MM.1S (cell line): ENCODE measurements around the gene PPP1R15B.

ENCODE experiments used
- DNase-seq: peaks from one replicate; pipeline ENCODE4 v3.0.0-alpha.2; 2015
- H2AFZ ChIP-seq: fragments of 300-600 bp; sonication (generic); 2 replicates; pipeline ENCODE4 v1.6.0; 2016; ENCODE audit warnings: antibody characterized with exemption, low read length
- H3F3A ChIP-seq: fragments of 300-600 bp; sonication (generic); 2 replicates; pipeline ENCODE4 v1.6.1; 2016; ENCODE audit warnings: mild to moderate bottlenecking, antibody characterized with exemption, low read length, moderate library complexity, mixed read lengths; ENCODE audit not compliant: insufficient read depth
- H3K27ac ChIP-seq: fragments of 300-600 bp; sonication (generic); 2 replicates; pipeline ENCODE4 v1.5.1; 2016; ENCODE audit warnings: mild to moderate bottlenecking, low read length
- H3K27me3 ChIP-seq: fragments of 300-600 bp; sonication (generic); replicated peaks from 2 replicates; pipeline ENCODE4 v1.6.0; 2016; ENCODE audit warnings: low read length; ENCODE audit not compliant: insufficient read depth
- H3K36me3 ChIP-seq: fragments of 300-600 bp; sonication (generic); replicated peaks from 2 replicates; pipeline ENCODE4 v1.6.1; 2016; ENCODE audit warnings: mild to moderate bottlenecking, low read length, mixed read lengths; ENCODE audit not compliant: insufficient read depth
- H3K4me1 ChIP-seq: fragments of 300-600 bp; sonication (generic); 2 replicates; pipeline ENCODE4 v1.6.1; 2016; ENCODE audit warnings: low read length, mixed read lengths
- H3K4me2 ChIP-seq: fragments of 300-600 bp; sonication (generic); 2 replicates; pipeline ENCODE4 v1.6.0; 2016; ENCODE audit warnings: low read depth, low read length
- H3K4me3 ChIP-seq: fragments of 300-600 bp; sonication (generic); 2 replicates; pipeline ENCODE4 v1.5.1; 2016; ENCODE audit warnings: low read length, mixed read lengths
- H3K79me2 ChIP-seq: fragments of 300-600 bp; sonication (generic); 2 replicates; pipeline ENCODE4 v1.6.1; 2016; ENCODE audit warnings: mixed run types, low read length, mixed read lengths
- H3K9ac ChIP-seq: fragments of 300-600 bp; sonication (generic); 2 replicates; pipeline ENCODE4 v1.6.1; 2016; ENCODE audit warnings: low read length, mixed read lengths
- H3K9me2 ChIP-seq: fragments of 300-600 bp; sonication (generic); replicated peaks from 2 replicates; pipeline ENCODE4 v1.6.1; 2016; ENCODE audit warnings: mild to moderate bottlenecking, low read length, mixed read lengths; ENCODE audit not compliant: insufficient read depth
- H3K9me3 ChIP-seq: fragments of 300-600 bp; sonication (generic); replicated peaks from 2 replicates; pipeline ENCODE4 v1.6.1; 2016; ENCODE audit warnings: mild to moderate bottlenecking, low read length, mixed read lengths; ENCODE audit not compliant: insufficient read depth
- H4K20me1 ChIP-seq: fragments of 300-600 bp; sonication (generic); 2 replicates; pipeline ENCODE4 v1.6.1; 2016; ENCODE audit warnings: mild to moderate bottlenecking, low read length, moderate library complexity, mixed read lengths; ENCODE audit not compliant: insufficient read depth
- CTCF ChIP-seq: fragments of 300-600 bp; sonication (generic); IDR thresholded peaks from 2 replicates; pipeline ENCODE4 v1.5.1; 2016; ENCODE audit warnings: antibody characterized with exemption, low read length, mixed read lengths
- EZH2 ChIP-seq: fragments of 300-600 bp; sonication (generic); optimal IDR thresholded peaks from 2 replicates; pipeline ENCODE3; 2017; ENCODE audit warnings: low read depth, mild to moderate bottlenecking, antibody characterized with exemption, low read length, mixed read lengths
- EZH2phosphoT487 ChIP-seq: fragments of 300-600 bp; sonication (generic); IDR thresholded peaks from 2 replicates; pipeline ENCODE4 v1.6.1; 2018; ENCODE audit warnings: antibody characterized with exemption, low read length

Gene PPP1R15B

GRCh38 chr1:204416589-204417073 is 5.0 kb upstream of the PPP1R15B start:
- H3K9me2 ChIP-seq: no peaks in the 10 kb centered on the region
- H3K4me2 ChIP-seq: no peak overlapping the region
- no peak overlapping the region for H3K4me3 ChIP-seq
- DNase-seq: no peak
- H3K9me3 ChIP-seq: no peaks in the 10 kb centered on the region
- TF ChIP-seq CTCF (no peak), EZH2phosphoT487 (no peak), EZH2 (no peak)
- H3K79me2 ChIP-seq: peaks cover under 1% of the 10 kb centered on the region
- H3K27ac ChIP-seq: no peak overlapping the region
- no peak overlapping the region for H3K9ac ChIP-seq
- no peaks in the 10 kb centered on the region for H3K27me3 ChIP-seq
- no peaks in the 10 kb centered on the region for H3K4me1 ChIP-seq
- H4K20me1 ChIP-seq: no peaks in the 10 kb centered on the region
- H2AFZ ChIP-seq: no peak overlapping the region
- H3F3A ChIP-seq: no peaks in the 10 kb centered on the region
- no peaks in the 10 kb centered on the region for H3K36me3 ChIP-seq

- Histone ChIP-seq H3K4me3 (no peak overlapping the region), H3K27ac (no peak overlapping the region), H3K79me2 (peaks cover 13% of the 10 kb centered on the region), H3K4me1 (no peaks in the 10 kb centered on the region), H3K9me2 (no peaks in the 10 kb centered on the region), H2AFZ (no peak overlapping the region), H3F3A (no peaks in the 10 kb centered on the region), H3K9ac (no peak overlapping the region), H4K20me1 (peaks cover 5% of the 10 kb centered on the region), H3K27me3 (no peaks in the 10 kb centered on the region), H3K36me3 (no peaks in the 10 kb centered on the region), H3K4me2 (no peak overlapping the region), H3K9me3 (no peaks in the 10 kb centered on the region)
- DNase-seq: no peak
- TF ChIP-seq EZH2phosphoT487 (no peak), EZH2 (no peak), CTCF (no peak)
Measured at GRCh38 chr1:204415351-204415750, 3.7 kb upstream of the PPP1R15B start.

- Histone ChIP-seq H2AFZ (no peak overlapping the region), H3K4me3 (no peak overlapping the region), H3K9me3 (no peaks in the 10 kb centered on the region), H3K27me3 (no peaks in the 10 kb centered on the region), H3K4me1 (no peaks in the 10 kb centered on the region), H3K36me3 (peaks cover 4% of the 10 kb centered on the region; the same call in 1 of the 2 replicates), H3K9me2 (no peaks in the 10 kb centered on the region), H3K79me2 (peaks cover 26% of the 10 kb centered on the region), H3F3A (no peaks in the 10 kb centered on the region), H3K9ac (no peak overlapping the region), H3K27ac (no peak overlapping the region), H3K4me2 (no peak overlapping the region), H4K20me1 (peaks cover 18% of the 10 kb centered on the region)
- no peak for DNase-seq
- TF ChIP-seq EZH2phosphoT487 (no peak), EZH2 (no peak), CTCF (no peak)
Measured at GRCh38 chr1:204414016-204414415, 2.4 kb upstream of the PPP1R15B start.
